ENCODE results near the gene MXD3.
"Not testable (repeated sequence)": the region's sequence is repeated elsewhere in the genome, so short reads cannot be mapped to it uniquely, and the experiment has no call there.

MXD3 gene

GRCh38 chr5:177311723-177312648 lies at the start of gene MXD3:
TSS of gene MXD3 (minus strand) at chr5:177311898. CDS start at chr5:177311830, 68 bp downstream.
- DNase-seq, result peak; percentile 96

DNA sequence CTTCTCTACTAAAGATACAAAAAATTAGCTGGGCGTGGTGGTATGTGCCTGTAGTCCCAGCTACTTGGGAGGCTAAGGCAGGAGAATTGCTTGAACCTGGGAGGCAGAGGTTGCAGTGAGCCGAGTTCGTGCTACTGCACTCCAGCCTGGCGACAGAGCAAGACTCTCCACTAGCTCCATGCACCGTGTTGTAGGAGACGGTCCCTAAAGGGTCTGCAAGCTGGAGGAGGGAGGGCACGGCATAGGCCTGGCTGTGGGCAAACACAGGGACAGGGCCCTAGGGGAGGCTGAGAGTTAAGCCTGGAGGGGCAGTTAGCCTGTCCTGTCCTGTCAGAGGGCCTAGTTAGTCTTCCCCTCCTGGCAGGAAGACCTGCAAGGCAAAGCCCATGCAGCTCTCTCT lies 49.0 kb upstream of the MXD3 start:
- DNase-seq, result not testable (repeated sequence)

GRCh38 chr5:177359860-177360259 lies 48.2 kb upstream of the MXD3 start:
- DNase-seq, result no peak

GRCh38 chr5:177359451-177359851 lies 47.8 kb upstream of the MXD3 start:
- no peak for DNase-seq

- no peak for DNase-seq
Measured at GRCh38 chr5:177358370-177358819, 46.7 kb upstream of the MXD3 start.

- peak; percentile 90 for DNase-seq
Measured at GRCh38 chr5:177357459-177358351, 46.0 kb upstream of the MXD3 start, which contains the start of gene RGS14. TSS of gene RGS14 (plus strand) at chr5:177357924. CDS start at chr5:177358025, 101 bp downstream.

DNA sequence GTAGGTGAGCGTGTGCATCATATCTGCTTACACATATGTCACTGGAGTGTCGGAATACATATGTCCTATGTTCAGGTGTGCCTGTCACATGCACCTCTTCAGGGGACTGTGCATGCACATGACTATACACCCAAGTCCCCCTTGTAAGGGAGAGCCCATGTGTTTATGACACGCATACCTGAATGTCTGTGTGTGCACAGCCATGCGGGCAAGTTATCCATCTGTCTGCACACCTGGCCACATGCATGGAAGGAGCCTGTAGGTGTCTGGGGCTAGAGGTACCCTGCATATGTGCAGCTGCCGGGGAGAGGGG lies 45.4 kb upstream of the MXD3 start:
- no peak for DNase-seq

GRCh38 chr5:177356746-177357145 lies 45.0 kb upstream of the MXD3 start:
- no peak for DNase-seq

DNA sequence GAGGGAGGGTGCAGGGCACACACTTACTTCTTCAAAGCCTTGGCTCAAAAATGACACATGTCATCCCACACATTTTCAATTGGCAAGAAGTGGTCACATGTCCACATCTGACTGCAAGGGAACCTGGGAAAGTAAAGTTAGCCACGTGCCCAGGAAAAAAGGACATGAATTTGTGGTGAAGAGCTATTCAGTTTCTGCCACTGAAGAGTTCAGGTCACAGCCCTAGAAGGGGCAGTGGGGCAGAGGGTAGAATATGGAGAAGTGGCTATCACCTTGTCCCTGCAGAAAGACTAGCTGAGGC lies 44.1 kb upstream of the MXD3 start:
- no peak for DNase-seq

DNA sequence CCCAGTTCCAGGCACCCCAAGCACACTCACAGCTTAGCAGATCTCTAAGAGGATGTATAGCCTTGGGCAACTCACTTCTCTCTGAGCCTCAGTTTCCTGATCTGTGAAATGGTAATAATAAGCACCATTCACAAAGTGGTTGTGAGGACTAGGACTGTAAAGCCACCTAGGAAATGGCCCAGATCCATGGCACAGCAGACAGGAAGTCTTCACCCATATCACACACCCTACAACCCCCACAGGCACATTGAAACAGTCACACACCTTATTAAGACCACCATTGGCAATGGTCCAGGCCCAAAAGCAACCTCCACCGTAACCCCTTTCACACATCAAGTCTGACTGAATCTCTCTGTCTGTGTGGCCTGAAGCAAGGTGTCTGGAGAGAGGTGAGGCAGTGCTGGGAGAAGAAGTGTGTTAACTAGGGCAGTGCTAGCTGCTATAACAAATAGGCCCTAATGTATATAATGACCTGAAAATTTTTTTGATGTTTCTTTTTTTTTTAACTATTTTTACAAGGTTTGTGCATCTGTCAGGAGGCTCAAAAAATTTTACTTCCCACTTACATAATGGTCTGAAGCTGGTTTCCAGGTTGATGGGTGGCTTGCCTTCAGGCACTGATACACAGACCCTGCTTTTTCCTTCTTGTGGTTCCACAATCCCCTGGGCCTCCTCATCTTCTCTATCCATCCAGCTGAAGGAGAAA lies 43.6 kb upstream of the MXD3 start:
- DNase-seq, result no peak

GRCh38 chr5:177354711-177355110 lies 43.0 kb upstream of the MXD3 start:
- DNase-seq, result no peak

- no peak for DNase-seq
Measured at GRCh38 chr5:177354256-177354655, 42.6 kb upstream of the MXD3 start.

DNA sequence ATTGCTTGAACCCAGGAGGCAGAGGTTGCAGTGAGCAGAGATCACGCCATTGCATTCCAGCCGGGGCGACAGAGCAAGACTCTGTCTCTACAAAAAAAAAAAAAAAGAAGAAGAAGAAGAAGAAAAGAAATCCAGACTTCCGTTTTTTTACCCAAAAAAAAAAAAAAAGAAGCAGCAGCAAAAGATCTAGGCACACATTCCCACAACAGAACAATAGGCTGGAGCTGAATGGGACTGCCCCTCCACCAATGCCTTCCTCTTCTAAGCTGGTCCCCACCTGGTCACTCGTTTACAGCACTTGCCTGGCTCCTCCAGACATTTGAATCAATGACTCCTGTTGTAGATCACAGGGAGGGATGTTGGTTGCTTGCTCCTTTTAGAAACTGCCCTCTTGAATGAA lies 41.4 kb upstream of the MXD3 start:
- DNase-seq, result no peak

GRCh38 chr5:177351392-177352329 lies 40.0 kb upstream of the MXD3 start, which contains the start of gene LMAN2:
TSS of gene LMAN2 (minus strand) at chr5:177351668. CDS start at chr5:177351647, 21 bp downstream.
- peak; percentile 95 for DNase-seq

- no peak for DNase-seq
Measured at GRCh38 chr5:177350776-177351391, 39.2 kb upstream of the MXD3 start.

GRCh38 chr5:177349762-177350161 lies 38.1 kb upstream of the MXD3 start:
- no peak for DNase-seq

DNA sequence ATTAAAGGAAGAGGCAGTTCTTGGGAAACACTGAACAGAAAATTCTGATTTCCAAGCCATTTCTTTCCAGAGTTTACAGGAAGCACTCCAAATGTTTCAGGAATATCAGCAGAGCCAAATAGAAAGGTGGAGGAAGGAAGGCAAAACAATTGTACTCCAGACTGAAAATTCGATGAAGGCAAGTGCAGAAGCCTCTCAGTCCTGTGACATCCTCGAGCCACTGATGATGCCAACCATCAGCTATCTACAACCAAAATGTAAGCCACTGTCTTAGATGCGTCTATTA lies 37.6 kb upstream of the MXD3 start:
- DNase-seq, result no peak

DNA sequence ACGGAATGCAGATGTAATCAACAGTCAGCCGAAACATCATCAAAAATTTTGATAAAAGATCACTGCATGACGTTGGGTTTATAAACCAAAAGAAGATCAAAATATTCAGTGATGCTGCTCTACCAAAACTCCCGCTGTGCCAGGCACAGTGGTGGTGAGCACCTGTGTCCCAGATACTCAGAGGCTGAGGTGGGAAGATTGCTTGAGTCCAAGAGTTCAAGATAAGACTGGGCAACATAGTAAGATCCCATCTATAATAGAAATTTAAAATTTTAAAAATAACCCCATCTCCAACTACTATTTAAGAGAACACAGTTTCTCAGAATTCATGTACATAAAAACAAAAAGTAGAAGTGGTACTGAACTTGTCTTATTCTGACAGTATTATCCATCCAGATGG lies 36.0 kb upstream of the MXD3 start:
- DNase-seq, result no peak

DNA sequence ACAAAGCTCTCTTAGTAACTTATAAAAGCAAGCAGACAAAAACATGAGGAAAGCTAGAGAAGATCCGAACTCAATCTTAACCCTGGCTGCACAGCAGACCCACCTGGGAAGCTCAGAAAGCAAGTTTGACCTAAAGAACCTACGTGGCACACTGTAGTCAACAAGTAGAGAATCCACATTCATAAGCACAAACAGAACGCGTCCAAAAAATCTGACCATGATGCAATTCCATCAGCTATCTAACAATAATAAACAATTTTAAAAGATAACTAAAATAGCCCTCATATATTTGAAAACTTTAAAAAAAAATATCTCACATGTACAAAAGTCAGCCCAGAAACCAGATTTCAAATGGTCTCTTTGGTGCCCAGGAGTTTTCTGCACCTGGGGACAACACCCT lies 35.1 kb upstream of the MXD3 start:
- no peak for DNase-seq

- no peak for DNase-seq
Measured at GRCh38 chr5:177344891-177345290, 33.2 kb upstream of the MXD3 start.

DNA sequence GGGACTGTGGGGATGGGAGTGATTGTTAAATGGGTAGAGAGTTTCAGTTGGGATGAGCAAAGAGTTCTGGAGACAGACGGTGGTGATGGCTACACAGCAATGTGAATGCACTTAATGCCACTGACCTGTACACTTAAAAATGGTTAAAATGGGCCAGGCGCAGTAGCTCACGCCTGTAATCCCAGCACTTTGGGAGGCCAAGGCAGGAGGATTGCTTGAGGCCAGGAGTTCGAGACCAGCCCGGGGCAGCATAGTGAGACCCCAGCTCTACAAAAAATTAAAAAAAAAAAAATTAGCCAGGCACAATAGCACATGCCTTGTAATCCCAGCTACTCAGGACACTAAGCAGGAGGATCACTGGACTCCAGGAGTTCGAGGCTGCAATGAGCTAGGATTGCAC lies 32.1 kb upstream of the MXD3 start:
- no peak for DNase-seq

GRCh38 chr5:177343000-177343399 lies 31.3 kb upstream of the MXD3 start:
- DNase-seq, result not testable (repeated sequence)

Measured in CD4-positive, alpha-beta T cell treated with Interleukin-17A for 1 hour (primary cell).